HG03039 (cell line): ENCODE results near the gene FUS.

Source experiments
- ATAC-seq: cut with Tn5 transposase; IDR thresholded peaks from one replicate; pipeline ENCODE4 v1.9.1; 2021; ENCODE audit warnings: mild to moderate bottlenecking, moderate library complexity; ENCODE audit not compliant: unreplicated experiment

Gene FUS

GRCh38 chr16:31200821-31201568 is 21.1 kb downstream of the FUS start:
- no peak for ATAC-seq

GRCh38 chr16:31201582-31202413 is 21.9 kb downstream of the FUS start:
- ATAC-seq = no peak

GRCh38 chr16:31202414-31203375 is 22.8 kb downstream of the FUS start, which contains the start of gene PYCARD:
PYCARD (minus strand) TSS chr16:31202760; CDS start chr16:31202690, 70 bp downstream.
- ATAC-seq = no peak

GRCh38 chr16:31204871-31205666 is 25.1 kb downstream of the FUS start:
- ATAC-seq = no peak

- ATAC-seq = no peak
Measured at GRCh38 chr16:31206776-31207175, 26.8 kb downstream of the FUS start.

- no peak for ATAC-seq
Measured at GRCh38 chr16:31213342-31213741, 33.4 kb downstream of the FUS start.

GRCh38 chr16:31213877-31214707 is 34.2 kb downstream of the FUS start, which contains the start of gene TRIM72:
TRIM72 (plus strand) TSS chr16:31214119; CDS start chr16:31214739, 620 bp downstream.
- ATAC-seq = no peak

- ATAC-seq = no peak
Measured at GRCh38 chr16:31214708-31215286, 34.9 kb downstream of the FUS start.

GRCh38 chr16:31215287-31216162 is 35.6 kb downstream of the FUS start:
- ATAC-seq = no peak

GRCh38 chr16:31216422-31217135 is 36.6 kb downstream of the FUS start, which contains the start of gene PYDC1:
PYDC1 (minus strand) TSS chr16:31217135; CDS start chr16:31217028, 107 bp downstream.
- ATAC-seq = no peak

- ATAC-seq = no peak
Measured at GRCh38 chr16:31217136-31217530, 37.2 kb downstream of the FUS start.

- ATAC-seq = no peak
Measured at GRCh38 chr16:31219154-31219741, 39.3 kb downstream of the FUS start.

- ATAC-seq = no peak
Measured at GRCh38 chr16:31221357-31222160, 41.6 kb downstream of the FUS start.

- no peak for ATAC-seq
Measured at GRCh38 chr16:31223044-31223443, 43.1 kb downstream of the FUS start.

- no peak for ATAC-seq
Measured at GRCh38 chr16:31224092-31224955, 44.4 kb downstream of the FUS start.
